Panc1 (cell line): ENCODE data around the gene KRT78.

ENCODE experiments used
- TF ChIP-seq, protein P1 (sequence below): fragments of 450-650 bp; IDR thresholded peaks from 2 replicates; pipeline ENCODE4 v1.5.1; 2017; ENCODE audit warnings: mild to moderate bottlenecking
- TF ChIP-seq, protein P2 (sequence below), 2 experiments: IDR thresholded peaks; 2 replicates each; pipeline ENCODE4 v1.6.1; 2011 to 2012; ENCODE audit warnings: low read depth in 2 of 2, control low read depth in 1 of 2, low read length in 1 of 2, mild to moderate bottlenecking in 1 of 2, moderate library complexity in 1 of 2; ENCODE audit not compliant: insufficient read depth in 1 of 2

DNA sequence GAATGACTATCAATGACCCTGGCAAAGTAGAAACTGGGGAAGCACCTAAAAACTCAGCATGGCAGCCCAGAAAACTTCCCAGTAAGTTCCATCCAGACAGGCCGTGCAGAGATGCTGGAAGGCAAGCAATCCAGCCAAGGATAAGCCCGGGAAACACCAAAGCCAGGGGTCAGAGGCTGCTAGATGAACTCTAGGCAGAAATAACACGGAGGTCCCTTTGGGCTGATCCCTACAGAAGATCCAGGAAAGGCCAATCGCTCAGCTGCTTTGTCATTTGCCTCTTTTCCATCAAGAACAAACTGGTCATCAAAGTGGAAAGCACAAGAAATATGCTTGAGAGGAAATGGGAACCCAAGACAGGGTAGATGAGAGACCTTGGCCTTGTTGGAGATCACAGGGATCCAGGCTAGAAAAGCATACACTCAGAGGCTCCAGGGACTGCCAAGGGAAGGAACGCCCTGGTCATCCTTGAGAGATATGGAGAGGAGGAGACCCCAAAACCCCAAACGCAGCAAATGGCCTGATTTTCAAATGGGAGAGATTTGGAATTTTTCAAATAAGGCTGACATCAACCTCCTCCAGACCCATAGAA, 21.2 kb downstream of the KRT78 start:
- TF ChIP-seq, protein P1, sequence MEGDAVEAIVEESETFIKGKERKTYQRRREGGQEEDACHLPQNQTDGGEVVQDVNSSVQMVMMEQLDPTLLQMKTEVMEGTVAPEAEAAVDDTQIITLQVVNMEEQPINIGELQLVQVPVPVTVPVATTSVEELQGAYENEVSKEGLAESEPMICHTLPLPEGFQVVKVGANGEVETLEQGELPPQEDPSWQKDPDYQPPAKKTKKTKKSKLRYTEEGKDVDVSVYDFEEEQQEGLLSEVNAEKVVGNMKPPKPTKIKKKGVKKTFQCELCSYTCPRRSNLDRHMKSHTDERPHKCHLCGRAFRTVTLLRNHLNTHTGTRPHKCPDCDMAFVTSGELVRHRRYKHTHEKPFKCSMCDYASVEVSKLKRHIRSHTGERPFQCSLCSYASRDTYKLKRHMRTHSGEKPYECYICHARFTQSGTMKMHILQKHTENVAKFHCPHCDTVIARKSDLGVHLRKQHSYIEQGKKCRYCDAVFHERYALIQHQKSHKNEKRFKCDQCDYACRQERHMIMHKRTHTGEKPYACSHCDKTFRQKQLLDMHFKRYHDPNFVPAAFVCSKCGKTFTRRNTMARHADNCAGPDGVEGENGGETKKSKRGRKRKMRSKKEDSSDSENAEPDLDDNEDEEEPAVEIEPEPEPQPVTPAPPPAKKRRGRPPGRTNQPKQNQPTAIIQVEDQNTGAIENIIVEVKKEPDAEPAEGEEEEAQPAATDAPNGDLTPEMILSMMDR: no peak
- TF ChIP-seq, protein P2, sequence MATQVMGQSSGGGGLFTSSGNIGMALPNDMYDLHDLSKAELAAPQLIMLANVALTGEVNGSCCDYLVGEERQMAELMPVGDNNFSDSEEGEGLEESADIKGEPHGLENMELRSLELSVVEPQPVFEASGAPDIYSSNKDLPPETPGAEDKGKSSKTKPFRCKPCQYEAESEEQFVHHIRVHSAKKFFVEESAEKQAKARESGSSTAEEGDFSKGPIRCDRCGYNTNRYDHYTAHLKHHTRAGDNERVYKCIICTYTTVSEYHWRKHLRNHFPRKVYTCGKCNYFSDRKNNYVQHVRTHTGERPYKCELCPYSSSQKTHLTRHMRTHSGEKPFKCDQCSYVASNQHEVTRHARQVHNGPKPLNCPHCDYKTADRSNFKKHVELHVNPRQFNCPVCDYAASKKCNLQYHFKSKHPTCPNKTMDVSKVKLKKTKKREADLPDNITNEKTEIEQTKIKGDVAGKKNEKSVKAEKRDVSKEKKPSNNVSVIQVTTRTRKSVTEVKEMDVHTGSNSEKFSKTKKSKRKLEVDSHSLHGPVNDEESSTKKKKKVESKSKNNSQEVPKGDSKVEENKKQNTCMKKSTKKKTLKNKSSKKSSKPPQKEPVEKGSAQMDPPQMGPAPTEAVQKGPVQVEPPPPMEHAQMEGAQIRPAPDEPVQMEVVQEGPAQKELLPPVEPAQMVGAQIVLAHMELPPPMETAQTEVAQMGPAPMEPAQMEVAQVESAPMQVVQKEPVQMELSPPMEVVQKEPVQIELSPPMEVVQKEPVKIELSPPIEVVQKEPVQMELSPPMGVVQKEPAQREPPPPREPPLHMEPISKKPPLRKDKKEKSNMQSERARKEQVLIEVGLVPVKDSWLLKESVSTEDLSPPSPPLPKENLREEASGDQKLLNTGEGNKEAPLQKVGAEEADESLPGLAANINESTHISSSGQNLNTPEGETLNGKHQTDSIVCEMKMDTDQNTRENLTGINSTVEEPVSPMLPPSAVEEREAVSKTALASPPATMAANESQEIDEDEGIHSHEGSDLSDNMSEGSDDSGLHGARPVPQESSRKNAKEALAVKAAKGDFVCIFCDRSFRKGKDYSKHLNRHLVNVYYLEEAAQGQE (IDR thresholded peaks at IDR 0.05; ENCODE audit: insufficient read depth in 1 of 2, low read depth in 2 of 2, low read length in 1 of 2): no peak
